GM18507 (cell line): ENCODE measurements around the gene SHC2.
"Not testable (repeated sequence)": the region's sequence is repeated elsewhere in the genome, so short reads cannot be mapped to it uniquely, and the experiment has no call there.

Experiments
- DNase-seq: peaks from one replicate; pipeline ENCODE4 v3.0.0; 2011; ENCODE audit warnings: low read depth; ENCODE audit not compliant: insufficient read length; ENCODE audit errors: extremely low spot score
- FAIRE-seq: peaks from 2 replicates; lab custom pipeline; 2011; peaks lifted over from hg19 to GRCh38; lab: Jason Lieb, UNC

The SHC2 gene

GRCh38 chr19:494171-495080 lies 33.6 kb upstream of the SHC2 start:
- FAIRE-seq (no peak), DNase-seq (no peak)

GRCh38 chr19:493391-494170 lies 32.7 kb upstream of the SHC2 start:
- FAIRE-seq = no peak
- no peak for DNase-seq

GRCh38 chr19:492091-492531 lies 31.3 kb upstream of the SHC2 start:
- DNase-seq (no peak), FAIRE-seq (no peak)

- DNase-seq (no peak), FAIRE-seq (no peak)
Observed at GRCh38 chr19:491146-491741, 30.4 kb upstream of the SHC2 start.

- no peak for DNase-seq
Observed at GRCh38 chr19:489418-490196, 28.8 kb upstream of the SHC2 start.

GRCh38 chr19:488505-489417 lies 27.9 kb upstream of the SHC2 start:
- peak; percentile 86 for FAIRE-seq

More at GRCh38 chr19:489418-490196, 28.8 kb upstream of the SHC2 start:
- FAIRE-seq = no peak

GRCh38 chr19:485583-486236 lies 24.9 kb upstream of the SHC2 start:
- DNase-seq = no peak
- FAIRE-seq = no peak

More at GRCh38 chr19:488505-489417, 27.9 kb upstream of the SHC2 start:
- DNase-seq = peak; percentile 92

- FAIRE-seq = no peak
- no peak for DNase-seq
Observed at GRCh38 chr19:485077-485476, 24.2 kb upstream of the SHC2 start.

GRCh38 chr19:484494-484893 lies 23.7 kb upstream of the SHC2 start:
- no peak for DNase-seq
- FAIRE-seq = no peak

GRCh38 chr19:483332-484072 lies 22.7 kb upstream of the SHC2 start:
- FAIRE-seq = no peak
- DNase-seq = no peak

- no peak for FAIRE-seq
Observed at GRCh38 chr19:482186-483041, 21.6 kb upstream of the SHC2 start.

GRCh38 chr19:481100-481499 lies 20.3 kb upstream of the SHC2 start:
- not testable (repeated sequence) for FAIRE-seq, DNase-seq

More at GRCh38 chr19:482186-483041, 21.6 kb upstream of the SHC2 start:
- no peak for DNase-seq

- DNase-seq = no peak
- no peak for FAIRE-seq
Observed at GRCh38 chr19:480016-480855, 19.4 kb upstream of the SHC2 start.

- FAIRE-seq (no peak), DNase-seq (no peak)
Observed at GRCh38 chr19:478976-479375, 18.1 kb upstream of the SHC2 start.

- FAIRE-seq = no peak
- DNase-seq = no peak
Observed at GRCh38 chr19:478236-478903, 17.5 kb upstream of the SHC2 start.
